ENCODE measurements around the gene MYO9A. TPM values are rescaled to one million over a fixed set of nuclear protein-coding genes. Genes with fewer than 3 reads are reported as not detected.
A peak's percentile ranks its signal among the peaks of the same experiment; 100 is the strongest.

Gene MYO9A
- total and polyA plus RNA-seq, 11 donors = 3.2 to 33.9 (median 29.9) TPM

GRCh38 chr15:71962537-71962936 is 155.4 kb downstream of the MYO9A start:
- TF ChIP-seq POLR2A (IDR thresholded peaks at IDR 0.05) = no peak
- TF ChIP-seq CTCF (IDR thresholded peaks at IDR 0.05) = no peak
- DNase-seq = no peak
- peaks cover 0 to 17% (median 3%) of the 10 kb centered on the region in 12 donors for H3K4me1 ChIP-seq
- H3K27me3 ChIP-seq = no peaks in the 10 kb centered on the region
- H3K4me3 ChIP-seq = no peak overlapping the region
- intact Hi-C loops (cut with DNase I) = no loop called here
- ATAC-seq = peak; percentile 48 to 76 (median 59)
- H3K36me3 ChIP-seq = peaks cover 0 to 38% (median 18%) of the 10 kb centered on the region in 9 donors
- WGBS, 4 donors = 54 to 69% (median 58%) methylated on average over 1 of the region's 1 CpG
- no peak overlapping the region for H3K27ac ChIP-seq
- H3K9me3 ChIP-seq = no peaks in the 10 kb centered on the region

DNA sequence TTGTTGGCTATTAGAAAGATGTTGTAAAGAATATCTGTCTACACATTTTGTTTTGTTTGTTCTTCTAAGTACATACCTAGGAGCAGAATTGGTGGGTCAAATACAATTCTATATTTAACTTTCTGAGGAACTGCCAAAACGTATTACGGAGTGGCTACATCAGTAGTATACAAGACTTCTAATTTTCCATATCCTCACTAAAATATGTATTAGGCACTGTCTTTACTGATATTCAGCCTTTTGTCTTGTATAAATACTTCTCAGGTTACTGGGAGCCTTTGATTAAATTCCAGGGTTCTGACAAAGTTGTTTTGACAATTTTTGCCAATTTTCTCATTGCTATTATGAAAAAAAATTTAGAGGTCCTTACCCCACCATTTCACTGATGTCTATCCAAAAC is 160.9 kb downstream of the MYO9A start:
- Histone ChIP-seq H3K9me3 (no peaks in the 10 kb centered on the region), H3K36me3 (peaks cover 0 to 32% (median 18%) of the 10 kb centered on the region in 9 donors), H3K4me3 (no peak overlapping the region), H3K4me1 (peaks cover 0 to 6% (median 0%) of the 10 kb centered on the region in 12 donors), H3K27me3 (no peaks in the 10 kb centered on the region), H3K27ac (no peak overlapping the region)
- DNase-seq (no peak), ATAC-seq (no peak)
- TF ChIP-seq POLR2A (IDR thresholded peaks at IDR 0.05) (no peak), CTCF (IDR thresholded peaks at IDR 0.05) (no peak)
- intact Hi-C loops (cut with DNase I) = loop anchor here in 1 of 10 donors (1.0 to 5.0 kb wide), 2 partner anchors 14 to 200 kb away; no protein-coding TSS in a partner anchor
- 61 to 66% (median 63%) methylated on average over 2 of the region's 2 CpGs for WGBS, 4 donors

DNA sequence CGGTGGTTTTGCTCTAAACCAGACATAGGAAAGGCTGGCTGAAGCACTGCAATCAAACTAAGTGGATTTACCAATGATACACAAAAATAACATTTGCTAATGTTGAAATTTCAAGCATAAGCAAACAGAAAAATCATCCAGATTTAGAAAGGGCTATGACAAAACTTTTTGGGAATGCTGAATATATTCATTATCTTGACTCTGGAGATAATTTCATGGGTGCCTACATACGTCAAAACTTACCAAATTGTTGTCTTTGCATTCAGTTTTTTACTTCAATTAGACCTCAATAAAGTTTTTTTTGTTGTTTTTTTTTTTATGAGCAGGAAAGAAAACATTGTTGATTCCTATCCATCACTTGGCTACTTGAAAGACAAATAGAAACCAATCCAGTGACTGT is 166.8 kb downstream of the MYO9A start:
- no peak for DNase-seq
- peaks cover 0 to 22% (median 3%) of the 10 kb centered on the region in 9 donors for H3K36me3 ChIP-seq
- H3K9me3 ChIP-seq = no peaks in the 10 kb centered on the region
- H3K27me3 ChIP-seq = no peaks in the 10 kb centered on the region
- no peaks in the 10 kb centered on the region for H3K4me1 ChIP-seq
- WGBS, 4 donors = 86 to 98% (median 96%) methylated on average over 2 of the region's 2 CpGs
- TF ChIP-seq CTCF (IDR thresholded peaks at IDR 0.05) = no peak
- no peak for TF ChIP-seq POLR2A (IDR thresholded peaks at IDR 0.05)
- intact Hi-C loops (cut with DNase I) = no loop called here
- no peak overlapping the region for H3K4me3 ChIP-seq
- no peak for ATAC-seq
- H3K27ac ChIP-seq = no peak overlapping the region

- no peak for TF ChIP-seq POLR2A (IDR thresholded peaks at IDR 0.05)
- no peak for TF ChIP-seq CTCF (IDR thresholded peaks at IDR 0.05)
- peaks cover 0 to 4% (median 0%) of the 10 kb centered on the region in 9 donors for H3K36me3 ChIP-seq
- no peak overlapping the region for H3K27ac ChIP-seq
- 88 to 100% (median 97%) methylated on average over 1 of the region's 1 CpG for WGBS, 4 donors
- H3K4me3 ChIP-seq = no peak overlapping the region
- ATAC-seq = no peak
- H3K4me1 ChIP-seq = no peaks in the 10 kb centered on the region
- no peaks in the 10 kb centered on the region for H3K27me3 ChIP-seq
- intact Hi-C loops (cut with DNase I) = no loop called here
- DNase-seq = no peak
- H3K9me3 ChIP-seq = no peaks in the 10 kb centered on the region
These were observed 172.9 kb downstream of the MYO9A start for GRCh38 chr15:71945012-71945411.

All from heart left ventricle (tissue), 16 donors.